Activated CD8-positive, alpha-beta memory T cell treated with anti-CD3 and anti-CD28 coated beads for 36 hours (primary cell): ENCODE results near the gene TTC23. TPM values are rescaled to one million over a fixed set of nuclear protein-coding genes. Genes with fewer than 3 reads are reported as not detected.

Experiments
- CTCF ChIA-PET: fragments of 350-600 bp; sonication (Branson Sonifier 250); formaldehyde crosslinking; loops from one replicate; lab custom pipeline; 2021; ENCODE audit warnings: antibody characterized with exemption; lab: Charles Lee
- POLR2A ChIA-PET: fragments of 350-600 bp; sonication (Branson Sonifier 250); formaldehyde crosslinking; loops from one replicate; lab custom pipeline; 2021; ENCODE audit warnings: antibody characterized with exemption; lab: Charles Lee
- total RNA-seq, 2 experiments: library from RNA; stranded (reverse); gene quantifications; one replicate each; pipeline ENCODE4 v1.2.3, GENCODE V29; 2021

The TTC23 gene
- total RNA-seq, 2 experiments from 2014 or later: 2.1 to 2.2 TPM

DNA sequence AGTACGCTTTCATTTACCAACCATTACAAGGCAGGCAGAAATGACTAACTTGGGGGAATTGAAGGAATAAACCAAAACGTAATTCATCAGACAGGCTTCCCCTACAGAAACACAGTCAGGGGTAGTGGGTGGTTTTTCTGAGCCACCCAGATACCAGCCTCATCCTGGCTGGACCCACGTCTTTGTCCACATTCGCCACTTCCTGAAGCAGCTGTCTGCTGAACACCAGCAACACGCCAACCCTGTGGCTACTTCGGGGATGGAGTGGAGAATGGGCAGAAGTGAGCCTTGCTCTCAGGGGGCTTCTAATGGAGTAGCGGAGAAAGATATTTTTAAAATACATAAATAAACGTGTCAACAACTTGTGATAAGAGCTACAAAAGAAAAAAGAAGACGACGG lies 104.4 kb downstream of the TTC23 start:
- POLR2A ChIA-PET: no interaction called here
- CTCF ChIA-PET: no interaction called here

DNA sequence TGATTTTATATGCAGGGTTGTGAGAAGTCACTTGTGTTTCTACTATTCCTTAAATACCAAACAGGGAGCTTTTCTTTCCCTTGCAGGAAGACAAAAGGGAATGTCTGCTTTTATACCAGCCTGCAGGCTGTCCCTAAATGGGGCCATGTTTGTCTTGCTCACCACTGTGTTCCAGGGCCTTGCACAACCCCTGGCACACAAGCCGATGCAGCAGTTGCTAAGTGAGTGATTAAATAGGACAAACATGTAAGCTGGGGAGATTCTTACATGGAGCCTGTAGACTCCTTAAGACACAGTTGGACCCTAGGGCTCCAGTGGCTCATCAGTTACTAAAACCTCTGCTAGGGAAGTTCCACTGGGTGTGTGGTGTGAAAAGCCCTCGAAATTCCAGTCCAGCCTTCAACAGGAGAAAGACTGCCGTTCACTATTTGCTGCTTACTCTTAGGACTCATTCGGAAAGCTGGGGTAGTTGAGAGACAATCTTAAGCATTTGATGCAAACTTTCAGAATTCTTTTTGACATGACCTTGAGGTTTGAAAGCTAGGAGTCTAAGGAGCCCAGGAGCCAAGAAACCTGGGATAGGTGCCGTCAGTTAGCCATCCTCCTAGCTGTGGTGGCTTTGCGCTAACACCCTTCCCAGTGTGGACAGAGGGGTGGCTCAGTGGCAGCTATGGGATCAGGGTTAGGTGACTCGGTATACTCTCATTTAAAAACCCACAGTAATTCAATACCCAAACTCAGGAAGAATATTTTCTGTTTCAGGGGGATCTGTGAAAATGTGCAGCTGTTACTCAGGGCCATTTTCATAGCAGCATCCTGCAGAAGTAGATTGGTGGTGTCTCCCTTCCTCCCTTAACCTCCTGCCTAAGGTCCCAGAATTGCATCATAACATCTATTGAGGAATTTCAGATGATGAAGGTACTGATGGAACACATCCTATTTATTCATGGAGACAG lies 105.4 kb downstream of the TTC23 start:
- CTCF ChIA-PET: no interaction called here
- POLR2A ChIA-PET: no interaction called here

DNA sequence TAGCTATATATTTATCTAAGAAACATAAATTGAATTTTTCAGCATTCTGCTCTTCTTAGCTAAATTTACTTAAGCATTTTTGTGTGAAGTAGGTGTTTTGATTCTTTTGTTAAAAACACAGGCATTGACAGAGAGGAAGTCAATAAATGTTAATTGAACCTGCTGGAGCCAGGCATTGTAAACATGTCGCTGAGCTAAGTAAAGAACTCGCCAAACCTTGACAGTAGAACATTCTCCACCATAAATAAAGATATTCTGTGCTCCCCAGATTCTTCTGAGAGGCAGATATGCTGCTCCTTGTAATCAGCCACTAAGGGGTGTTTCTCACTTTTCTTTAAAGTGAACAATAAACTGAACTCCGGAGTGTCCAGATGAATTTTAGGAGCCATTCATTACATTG lies 106.1 kb downstream of the TTC23 start:
- ChIA-PET CTCF (no interaction called here), POLR2A (no interaction called here)

DNA sequence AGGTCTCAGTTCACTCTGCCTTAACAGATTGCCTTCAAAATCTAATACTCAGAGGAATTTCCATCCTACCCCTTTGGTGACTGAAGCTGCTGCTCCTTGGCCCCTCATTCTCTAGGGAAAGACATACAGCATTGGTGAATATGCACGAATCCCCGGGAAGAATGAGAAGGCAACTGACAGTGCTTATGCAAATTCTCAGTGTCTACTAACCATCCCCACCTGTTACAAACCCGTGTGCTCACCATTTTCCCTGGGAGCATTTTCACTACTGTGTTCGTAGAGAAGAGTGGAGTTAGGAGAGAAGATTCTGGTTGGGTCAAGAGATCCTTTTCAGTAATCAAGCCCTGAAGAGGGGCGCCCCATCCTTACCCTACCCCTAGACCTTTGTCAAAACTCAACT lies 106.8 kb downstream of the TTC23 start:
- POLR2A ChIA-PET: no interaction called here
- CTCF ChIA-PET: no interaction called here

DNA sequence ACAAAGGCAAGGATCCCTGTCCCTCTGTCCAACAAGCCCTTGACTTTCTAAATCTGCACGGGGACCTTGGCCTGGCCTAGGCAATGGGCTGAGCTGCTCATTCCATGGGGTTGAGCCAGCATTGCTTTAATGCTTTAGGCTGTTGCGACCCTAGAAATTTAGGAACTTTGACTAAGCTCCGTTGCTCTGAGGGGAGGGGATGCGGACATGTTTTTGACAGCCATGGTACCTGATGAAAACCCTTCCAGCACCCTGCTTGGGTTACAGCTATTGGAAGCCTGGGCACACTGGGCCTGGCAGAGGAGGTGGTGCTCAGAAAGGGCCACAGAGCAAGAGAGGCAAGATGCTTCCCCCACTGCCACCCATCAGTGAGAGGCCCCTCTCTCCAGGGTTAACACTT lies 107.4 kb downstream of the TTC23 start:
- ChIA-PET POLR2A (no interaction called here), CTCF (no interaction called here)

DNA sequence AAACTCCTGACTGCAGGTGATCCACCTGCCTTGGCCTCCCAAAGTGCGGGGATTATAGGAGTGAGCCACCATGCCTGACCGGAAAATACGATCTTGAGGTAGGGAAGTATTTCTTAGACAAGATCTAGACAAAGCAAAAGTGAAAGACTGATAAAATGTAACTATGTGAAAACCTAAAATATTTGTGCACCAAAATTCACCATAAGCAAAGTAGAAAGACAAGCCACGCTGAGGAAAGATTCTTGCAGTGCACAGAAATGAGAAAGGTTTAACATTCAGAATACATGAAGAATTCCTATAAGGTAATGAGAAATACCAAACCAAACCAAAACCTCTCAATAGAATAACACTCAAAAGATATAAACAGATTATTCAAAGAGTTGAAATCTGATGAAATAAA lies 108.8 kb downstream of the TTC23 start:
- POLR2A ChIA-PET: no interaction called here

DNA sequence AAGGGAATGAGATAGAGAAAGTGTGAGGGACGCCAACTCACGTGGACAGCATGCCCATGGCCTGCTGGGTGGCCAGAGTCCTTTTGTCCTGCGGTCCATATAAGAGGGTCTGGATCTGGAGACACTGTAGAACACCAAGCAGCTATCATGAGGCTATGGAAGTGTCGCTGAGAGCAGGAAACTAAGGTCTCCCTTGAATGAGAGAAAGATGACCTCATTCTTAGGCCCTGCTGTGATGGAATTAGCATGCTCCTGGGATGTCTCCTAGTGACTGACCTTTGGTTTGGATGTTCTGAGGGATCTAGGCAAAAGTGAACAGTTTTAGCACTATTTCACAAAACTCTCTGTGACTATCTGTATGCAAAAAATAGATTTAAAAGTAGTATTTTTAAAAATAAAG lies 110.1 kb downstream of the TTC23 start:
- POLR2A ChIA-PET: no interaction called here
- CTCF ChIA-PET: no interaction called here

More for the DNA sequence above, 108.8 kb downstream of the TTC23 start:
- CTCF ChIA-PET: no interaction called here

DNA sequence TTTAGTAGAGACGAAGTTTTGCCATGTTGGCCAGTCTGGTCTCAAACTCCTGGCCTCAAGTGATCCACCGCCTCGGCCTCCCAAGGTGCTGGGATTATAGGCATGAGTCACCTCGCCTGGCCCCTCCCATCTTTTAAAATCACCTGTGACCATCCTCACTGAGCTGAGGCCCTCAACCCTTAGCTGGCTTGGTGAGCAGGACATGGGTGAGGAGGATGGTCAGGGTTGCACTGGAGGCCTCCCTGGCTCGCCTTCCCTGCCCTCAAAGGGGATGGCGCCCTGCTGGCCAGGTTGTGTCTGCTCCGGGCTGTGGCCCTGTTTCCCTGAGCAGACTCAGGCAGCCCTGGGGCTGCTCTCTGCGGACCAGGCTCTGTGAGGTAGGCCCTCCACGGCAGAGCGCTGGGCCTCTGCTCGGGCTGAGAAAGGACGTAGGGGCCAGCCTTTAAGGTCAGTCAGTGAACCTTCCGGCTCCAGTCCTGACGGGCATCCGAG lies 110.8 kb downstream of the TTC23 start:
- POLR2A ChIA-PET: no interaction called here
- CTCF ChIA-PET: no interaction called here

DNA sequence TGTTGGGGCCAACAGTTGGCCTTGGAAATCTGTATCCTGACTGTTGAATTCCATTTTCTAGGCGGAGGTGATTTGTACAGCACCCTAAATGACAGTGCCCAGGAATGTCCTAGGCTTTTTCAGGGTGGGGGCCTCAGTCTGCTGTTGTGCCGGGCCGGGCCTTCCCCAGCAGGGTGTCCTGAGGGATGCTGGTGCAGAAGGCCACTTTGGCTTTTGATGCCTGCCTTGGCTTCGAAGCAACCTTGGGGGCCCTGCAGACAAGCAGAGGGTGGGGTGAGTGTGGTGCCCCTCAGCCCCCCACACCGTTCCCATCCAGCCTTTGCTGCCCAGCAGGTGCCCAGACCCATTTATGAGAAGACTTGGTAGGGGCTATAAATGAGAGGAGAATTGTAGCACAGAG lies 111.5 kb downstream of the TTC23 start:
- CTCF ChIA-PET: no interaction called here
- POLR2A ChIA-PET: no interaction called here

DNA sequence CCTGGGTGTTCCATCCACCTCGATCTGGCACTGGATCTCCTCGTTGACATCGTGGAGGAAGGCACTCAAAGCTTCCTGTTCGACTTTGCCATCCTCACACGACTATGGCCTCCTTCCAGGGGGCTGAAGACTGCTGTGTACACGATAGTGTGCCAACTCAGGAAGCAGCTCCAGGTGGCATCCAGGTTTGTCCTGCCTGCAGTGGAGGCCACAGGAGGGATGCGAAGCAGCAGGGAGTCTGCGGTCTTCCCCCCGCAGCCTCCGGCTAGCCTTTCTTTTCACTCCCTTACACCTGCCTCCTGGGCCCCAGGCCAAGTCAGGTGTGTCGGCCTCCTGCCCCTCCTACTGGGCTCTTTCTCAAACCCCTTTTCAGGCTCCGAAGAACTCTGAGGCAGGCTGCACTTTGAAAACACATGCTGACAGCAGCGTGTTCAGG lies 112.3 kb downstream of the TTC23 start:
- ChIA-PET POLR2A (no interaction called here), CTCF (no interaction called here)

DNA sequence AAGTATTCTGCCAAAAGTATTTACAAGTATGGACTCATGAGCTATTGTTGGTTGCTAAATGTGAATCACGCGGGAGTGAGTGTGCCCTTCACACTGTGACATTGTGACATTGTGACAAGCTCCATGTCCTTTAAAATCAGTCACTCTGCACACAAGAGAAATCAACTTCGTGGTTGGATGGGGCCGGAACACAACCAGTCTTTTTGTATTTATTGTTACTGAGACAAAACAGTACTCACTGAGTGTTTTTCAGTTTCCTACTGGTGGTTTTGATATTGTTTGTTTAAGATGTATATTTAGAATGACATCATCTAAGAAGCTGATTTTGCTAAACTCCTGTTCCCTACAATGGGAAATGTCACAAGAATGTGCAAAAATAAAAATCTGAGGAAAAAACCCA lies 114.2 kb downstream of the TTC23 start:
- POLR2A ChIA-PET: no interaction called here
- CTCF ChIA-PET: no interaction called here

DNA sequence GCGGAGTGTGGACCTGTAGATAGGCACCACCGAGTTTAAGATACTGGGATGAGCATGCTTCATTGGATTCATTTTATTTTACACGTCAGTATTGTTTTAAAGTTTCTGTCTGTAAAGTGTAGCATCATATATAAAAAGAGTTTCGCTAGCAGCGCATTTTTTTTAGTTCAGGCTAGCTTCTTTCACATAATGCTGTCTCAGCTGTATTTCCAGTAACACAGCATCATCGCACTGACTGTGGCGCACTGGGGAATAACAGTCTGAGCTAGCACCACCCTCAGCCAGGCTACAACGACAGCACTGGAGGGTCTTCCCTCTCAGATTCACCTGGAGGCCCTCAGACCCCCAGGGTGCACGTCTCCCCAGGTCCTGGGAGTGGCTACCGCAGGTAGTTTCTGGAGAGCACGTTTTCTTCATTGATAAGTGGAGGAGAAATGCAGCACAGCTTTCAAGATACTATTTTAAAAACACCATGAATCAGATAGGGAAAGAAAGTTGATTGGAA lies 115.0 kb downstream of the TTC23 start:
- ChIA-PET CTCF (no interaction called here), POLR2A (no interaction called here)

DNA sequence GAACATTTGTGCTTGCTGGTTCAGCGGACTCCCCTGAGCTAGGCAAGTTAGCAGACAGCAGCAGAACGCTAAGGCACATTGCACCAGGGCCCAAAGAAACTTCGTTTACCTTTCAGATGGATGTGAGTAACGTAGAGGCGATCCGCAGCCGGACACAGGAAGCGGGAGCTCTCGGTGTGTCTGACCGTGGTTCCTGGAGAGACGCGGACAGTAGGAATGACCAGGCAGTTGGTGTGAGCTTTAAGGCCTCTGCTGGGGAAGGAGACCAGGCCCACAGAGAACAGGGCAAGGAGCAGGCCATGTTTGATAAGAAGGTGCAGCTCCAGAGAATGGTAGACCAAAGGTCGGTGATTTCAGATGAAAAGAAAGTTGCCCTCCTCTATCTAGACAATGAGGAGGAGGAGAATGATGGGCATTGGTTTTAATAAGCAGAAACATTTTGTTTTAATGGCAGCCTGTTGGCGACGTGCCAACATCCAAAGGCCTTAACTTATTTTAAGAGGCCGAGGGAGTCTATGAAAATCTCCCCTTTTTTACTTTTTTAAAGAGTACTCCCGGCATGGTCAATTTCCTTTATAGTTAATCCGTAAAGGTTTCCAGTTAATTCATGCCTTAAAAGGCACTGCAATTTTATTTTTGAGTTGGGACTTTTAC lies 116.6 kb downstream of the TTC23 start:
- ChIA-PET POLR2A (no interaction called here), CTCF (no interaction called here)

DNA sequence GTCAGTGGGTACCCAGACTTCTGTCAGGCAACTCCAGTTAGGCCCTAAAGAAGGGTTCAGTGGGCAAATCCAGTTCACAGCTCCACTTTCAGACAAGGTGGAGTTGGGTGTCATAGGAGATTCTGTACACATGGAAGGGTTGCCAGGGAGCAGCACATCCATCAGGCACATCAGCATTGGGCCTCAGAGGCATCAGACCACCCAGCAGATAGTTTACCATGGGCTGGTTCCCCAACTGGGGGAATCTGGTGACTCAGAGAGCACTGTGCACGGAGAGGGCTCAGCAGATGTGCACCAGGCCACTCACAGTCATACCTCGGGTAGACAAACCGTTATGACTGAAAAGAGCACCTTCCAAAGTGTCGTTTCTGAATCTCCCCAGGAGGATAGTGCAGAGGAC lies 117.3 kb downstream of the TTC23 start:
- CTCF ChIA-PET: no interaction called here
- POLR2A ChIA-PET: no interaction called here

DNA sequence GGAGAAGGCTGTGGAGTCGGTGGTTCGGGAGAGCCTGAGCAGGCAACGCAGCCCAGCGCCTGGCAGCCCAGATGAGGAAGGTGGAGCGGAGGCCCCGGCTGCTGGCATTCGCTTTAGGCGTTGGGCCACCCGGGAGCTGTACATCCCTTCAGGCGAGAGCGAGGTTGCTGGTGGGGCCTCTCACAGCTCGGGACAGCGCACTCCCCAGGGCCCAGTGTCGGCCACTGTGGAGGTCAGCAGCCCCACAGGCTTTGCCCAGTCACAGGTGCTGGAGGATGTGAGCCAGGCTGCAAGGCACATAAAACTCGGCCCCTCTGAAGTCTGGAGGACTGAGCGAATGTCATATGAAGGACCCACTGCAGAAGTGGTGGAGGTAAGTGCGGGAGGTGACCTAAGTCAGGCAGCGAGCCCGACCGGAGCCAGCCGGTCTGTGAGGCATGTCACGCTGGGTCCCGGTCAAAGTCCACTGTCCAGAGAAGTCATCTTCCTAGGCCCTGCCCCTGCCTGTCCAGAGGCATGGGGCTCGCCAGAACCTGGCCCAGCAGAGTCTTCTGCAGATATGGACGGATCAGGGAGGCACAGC lies 117.8 kb downstream of the TTC23 start:
- ChIA-PET POLR2A (no interaction called here), CTCF (no interaction called here)

DNA sequence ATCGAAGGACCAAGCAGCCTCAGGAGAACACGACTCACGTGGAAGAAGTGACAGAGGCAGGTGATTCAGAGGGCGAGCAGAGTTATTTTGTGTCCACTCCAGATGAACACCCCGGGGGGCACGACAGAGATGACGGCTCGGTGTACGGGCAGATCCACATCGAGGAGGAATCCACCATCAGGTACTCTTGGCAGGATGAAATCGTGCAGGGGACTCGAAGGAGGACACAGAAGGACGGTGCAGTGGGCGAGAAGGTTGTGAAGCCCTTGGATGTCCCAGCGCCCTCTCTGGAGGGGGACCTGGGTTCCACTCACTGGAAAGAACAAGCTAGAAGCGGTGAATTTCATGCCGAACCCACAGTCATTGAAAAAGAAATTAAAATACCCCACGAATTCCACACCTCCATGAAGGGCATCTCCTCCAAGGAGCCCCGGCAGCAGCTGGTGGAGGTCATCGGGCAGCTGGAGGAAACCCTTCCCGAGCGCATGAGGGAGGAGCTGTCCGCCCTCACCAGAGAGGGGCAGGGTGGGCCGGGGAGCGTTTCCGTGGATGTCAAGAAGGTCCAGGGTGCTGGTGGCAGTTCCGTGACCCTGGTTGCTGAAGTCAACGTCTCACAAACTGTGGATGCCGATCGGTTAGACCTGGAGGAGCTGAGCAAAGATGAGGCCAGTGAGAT lies 118.5 kb downstream of the TTC23 start:
- ChIA-PET CTCF (no interaction called here), POLR2A (no interaction called here)

DNA sequence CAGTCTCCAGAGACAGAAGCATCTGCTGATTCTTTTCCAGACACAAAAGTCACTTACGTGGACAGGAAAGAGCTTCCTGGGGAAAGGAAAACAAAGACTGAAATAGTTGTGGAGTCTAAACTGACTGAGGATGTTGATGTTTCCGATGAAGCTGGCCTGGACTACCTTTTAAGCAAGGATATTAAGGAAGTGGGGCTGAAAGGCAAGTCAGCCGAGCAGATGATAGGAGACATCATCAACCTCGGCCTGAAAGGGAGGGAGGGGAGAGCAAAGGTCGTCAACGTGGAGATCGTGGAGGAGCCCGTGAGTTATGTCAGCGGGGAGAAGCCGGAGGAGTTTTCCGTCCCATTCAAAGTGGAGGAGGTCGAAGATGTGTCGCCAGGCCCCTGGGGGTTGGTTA lies 119.1 kb downstream of the TTC23 start:
- ChIA-PET POLR2A (no interaction called here), CTCF (no interaction called here)

DNA sequence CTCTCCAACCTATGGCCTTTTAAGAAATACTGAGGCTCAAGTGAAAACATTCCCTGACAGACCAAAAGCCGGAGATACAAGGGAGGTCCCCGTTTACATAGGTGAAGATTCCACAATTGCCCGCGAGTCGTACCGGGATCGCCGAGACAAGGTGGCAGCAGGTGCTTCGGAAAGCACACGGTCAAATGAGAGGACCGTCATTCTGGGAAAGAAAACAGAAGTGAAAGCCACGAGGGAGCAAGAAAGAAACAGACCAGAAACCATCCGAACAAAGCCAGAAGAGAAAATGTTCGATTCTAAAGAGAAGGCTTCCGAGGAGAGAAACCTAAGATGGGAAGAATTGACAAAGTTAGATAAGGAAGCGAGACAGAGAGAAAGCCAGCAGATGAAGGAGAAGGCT lies 119.7 kb downstream of the TTC23 start:
- POLR2A ChIA-PET: no interaction called here
- CTCF ChIA-PET: no interaction called here

DNA sequence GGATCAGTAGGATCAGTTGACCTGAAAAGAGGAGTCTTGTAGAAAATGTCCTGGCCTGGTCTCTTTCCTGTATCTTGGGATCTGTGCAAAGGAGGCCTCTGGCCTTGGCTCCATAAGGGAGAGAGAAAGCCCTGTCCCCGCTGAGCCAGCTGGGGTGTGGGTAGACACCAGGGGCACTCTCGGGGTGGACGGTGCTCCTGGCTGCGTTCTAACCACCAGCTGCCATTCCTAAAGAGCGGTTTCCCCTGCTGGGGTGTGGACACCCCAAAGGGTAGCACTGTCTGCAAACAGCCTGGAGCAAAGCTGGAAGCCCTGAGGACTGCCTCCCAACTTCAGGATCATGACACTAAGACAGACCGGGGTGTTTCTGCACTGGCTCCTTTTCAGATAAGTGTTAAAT lies 121.0 kb downstream of the TTC23 start:
- POLR2A ChIA-PET: no interaction called here
- CTCF ChIA-PET: interaction anchor here (0.5 kb wide), 1 partner anchor 572 kb away, joined by 3 read pairs; no protein-coding TSS in a partner anchor

DNA sequence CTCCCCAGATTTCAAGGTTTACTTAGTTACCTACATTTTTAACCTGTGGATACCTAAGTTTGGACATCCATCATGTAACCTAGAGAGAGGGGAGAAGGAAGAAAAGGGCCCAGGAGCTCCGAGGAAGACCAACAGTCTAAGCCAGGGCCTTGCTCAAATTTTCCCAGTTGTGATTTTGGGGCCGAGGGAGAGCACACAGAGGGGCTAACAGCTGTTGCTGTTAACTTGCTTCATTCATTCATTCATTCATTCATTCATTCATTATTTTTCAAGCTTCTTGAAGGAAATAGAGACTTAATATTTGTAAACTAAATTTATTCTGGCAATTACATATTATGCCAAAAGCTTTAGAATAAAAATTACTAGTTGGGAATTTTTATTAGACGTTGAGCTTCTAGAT lies 121.6 kb downstream of the TTC23 start:
- ChIA-PET CTCF (no interaction called here), POLR2A (no interaction called here)
